MCF 10A (cell line): ENCODE data around the gene ABHD10. TPM values are rescaled to one million over a fixed set of nuclear protein-coding genes. Genes with fewer than 3 reads are reported as not detected.
A peak's percentile ranks its signal among the peaks of the same experiment; 100 is the strongest.

Experiments used
- BruUV-seq: library from RNA; stranded (reverse); fragments of 400-500 nt; replicated peaks from 2 replicates; lab custom pipeline; 2021; lab: Mats Ljungman, UMichigan
- CTCF ChIA-PET: fragments of 300-600 bp; sonication (Branson Sonifier 250); formaldehyde crosslinking; extraction: SDS; loops from one replicate; lab custom pipeline; 2021; ENCODE audit warnings: antibody characterized with exemption, inconsistent platforms; lab: Yijun Ruan, JAX
- POLR2A ChIA-PET: fragments of 300-600, 350-650 bp; sonication (Branson Sonifier 250); formaldehyde crosslinking; extraction: SDS; loops from one replicate; lab custom pipeline; 2020; ENCODE audit warnings: antibody characterized with exemption, inconsistent platforms; lab: Yijun Ruan, JAX
- DNase-seq: peaks from one replicate; pipeline ENCODE4 v3.0.0-alpha.2; 2018; ENCODE audit not compliant: unreplicated experiment
- H3K27ac Mint-ChIP-seq: one replicate; pipeline ENCODE4 v1.8.0; 2022; ENCODE audit warnings: mild to moderate bottlenecking, low read depth, mixed read lengths; ENCODE audit not compliant: unreplicated experiment
- H3K27me3 Mint-ChIP-seq: one replicate; pipeline ENCODE4 v1.8.0; 2022; ENCODE audit warnings: mixed read lengths; ENCODE audit not compliant: insufficient read depth, unreplicated experiment
- H3K36me3 Mint-ChIP-seq: one replicate; pipeline ENCODE4 v1.8.0; 2022; ENCODE audit warnings: mild to moderate bottlenecking, moderate library complexity, mixed read lengths; ENCODE audit not compliant: insufficient read depth, unreplicated experiment
- H3K4me1 Mint-ChIP-seq: one replicate; pipeline ENCODE4 v1.8.0; 2022; ENCODE audit warnings: mixed read lengths; ENCODE audit not compliant: insufficient read depth, unreplicated experiment
- H3K4me3 Mint-ChIP-seq: one replicate; pipeline ENCODE4 v1.8.0; 2022; ENCODE audit warnings: mild to moderate bottlenecking, moderate library complexity, mixed read lengths; ENCODE audit not compliant: unreplicated experiment
- H3K9me3 Mint-ChIP-seq: one replicate; pipeline ENCODE4 v1.8.0; 2022; ENCODE audit warnings: mixed read lengths; ENCODE audit not compliant: unreplicated experiment
- CTCF ChIP-seq: fragments of 200-600 bp; IDR thresholded peaks from one replicate; pipeline ENCODE4 v1.8.0; 2022; ENCODE audit warnings: antibody characterized with exemption, mild to moderate bottlenecking; ENCODE audit not compliant: unreplicated experiment
- intact Hi-C: fragments of 100-400 bp; cut with micrococcal nuclease; formaldehyde crosslinking; loops from 2 replicates; pipeline ENCODE4 v1.14.1; 2022
- total RNA-seq: library from RNA; stranded (reverse); gene quantifications from 2 replicates; pipeline ENCODE4 v1.2.3, GENCODE V29; 2022

The ABHD10 gene
- total RNA-seq, 1 experiment from 2014 or later, result 34.1 TPM

GRCh38 chr3:111936191-111936841 lies 42.5 kb upstream of the ABHD10 start:
- Mint-ChIP-seq H3K4me3 (peak overlapping the region; percentile 25), H3K27ac (peak overlapping the region; percentile 87), H3K4me1 (peaks cover 11% of the 10 kb centered on the region), H3K9me3 (no peaks in the 10 kb centered on the region), H3K27me3 (no peaks in the 10 kb centered on the region), H3K36me3 (peaks cover 82% of the 10 kb centered on the region)
- intact Hi-C loops, result loop anchor here (2.0 kb wide), 1 partner anchor 32 kb away; no protein-coding TSS in a partner anchor
- POLR2A ChIA-PET, result interaction anchor here (0.5 to 3.0 kb wide), 8 partner anchors 11 to 367 kb away, joined by 3 to 23 read pairs (median 3); no protein-coding TSS in a partner anchor
- TF ChIP-seq CTCF, result no peak
- CTCF ChIA-PET, result interaction anchor here (0.5 to 1.5 kb wide), 7 partner anchors 31 to 220 kb away, joined by 3 to 6 read pairs (median 3); no protein-coding TSS in a partner anchor
- TSS peak; percentile 36 for BruUV-seq
- peak; percentile 19 for DNase-seq

- Mint-ChIP-seq H3K36me3 (peaks cover 82% of the 10 kb centered on the region), H3K4me1 (peaks cover 11% of the 10 kb centered on the region), H3K9me3 (no peaks in the 10 kb centered on the region), H3K27me3 (no peaks in the 10 kb centered on the region), H3K4me3 (no peak overlapping the region), H3K27ac (peak overlapping the region; percentile 31)
- intact Hi-C loops, result loop anchor here (2.0 kb wide), 1 partner anchor 32 kb away; no protein-coding TSS in a partner anchor
- BruUV-seq, result no TSS peak
- POLR2A ChIA-PET, result interaction anchor here (0.6 to 3.0 kb wide), 6 partner anchors 12 to 368 kb away, joined by 3 to 23 read pairs (median 4); no protein-coding TSS in a partner anchor
- no peak for TF ChIP-seq CTCF
- no peak for DNase-seq
- CTCF ChIA-PET, result interaction anchor here (0.5 to 1.4 kb wide), 5 partner anchors 14 to 220 kb away, joined by 3 to 6 read pairs (median 4); no protein-coding TSS in a partner anchor
Measured at GRCh38 chr3:111936967-111937366, 41.9 kb upstream of the ABHD10 start.

- Mint-ChIP-seq H3K27ac (peak overlapping the region; percentile 31), H3K9me3 (no peaks in the 10 kb centered on the region), H3K4me1 (peaks cover 11% of the 10 kb centered on the region), H3K36me3 (peaks cover 82% of the 10 kb centered on the region), H3K27me3 (no peaks in the 10 kb centered on the region), H3K4me3 (no peak overlapping the region)
- BruUV-seq, result no TSS peak
- ChIA-PET CTCF (interaction anchor here (0.6 to 1.0 kb wide), 2 partner anchors 13 to 229 kb away, joined by 3 to 4 read pairs; no protein-coding TSS in a partner anchor), POLR2A (interaction anchor here (1.1 to 3.0 kb wide), 3 partner anchors 13 to 39 kb away, joined by 3 to 23 read pairs (median 13); no protein-coding TSS in a partner anchor)
- no peak for DNase-seq
- intact Hi-C loops, result loop anchor here (2.0 kb wide), 1 partner anchor 33 kb away; no protein-coding TSS in a partner anchor
- no peak for TF ChIP-seq CTCF
Measured at GRCh38 chr3:111937871-111938270, 41.0 kb upstream of the ABHD10 start.

- H3K36me3 Mint-ChIP-seq, result peaks cover 83% of the 10 kb centered on the region
- no TSS peak for BruUV-seq
- H3K4me3 Mint-ChIP-seq, result no peak overlapping the region
- H3K27me3 Mint-ChIP-seq, result no peaks in the 10 kb centered on the region
- H3K4me1 Mint-ChIP-seq, result peaks cover 18% of the 10 kb centered on the region
- intact Hi-C loops, result no loop called here
- TF ChIP-seq CTCF, result no peak
- ChIA-PET POLR2A (interaction anchor here (1.9 kb wide), 1 partner anchor 14 kb away, joined by 4 read pairs; no protein-coding TSS in a partner anchor), CTCF (interaction anchor here (0.6 to 1.0 kb wide), 2 partner anchors 50 to 610 kb away, joined by 3 to 4 read pairs; no protein-coding TSS in a partner anchor)
- H3K9me3 Mint-ChIP-seq, result no peaks in the 10 kb centered on the region
- no peak overlapping the region for H3K27ac Mint-ChIP-seq
- no peak for DNase-seq
Measured at GRCh38 chr3:111939873-111940272, 39.0 kb upstream of the ABHD10 start.
